H9 (cell line): ENCODE results near the gene AOC1. TPM values are rescaled to one million over a fixed set of nuclear protein-coding genes. Genes with fewer than 3 reads are reported as not detected.

Source experiments
- DNase-seq: peaks from one replicate; pipeline ENCODE4 v3.0.0-alpha.2; 2017
- H2AFZ ChIP-seq: one replicate; pipeline ENCODE4 v1.6.1; 2013; ENCODE audit warnings: mild to moderate bottlenecking, low read length, control low read depth, moderate library complexity
- H2AK5ac ChIP-seq: 2 replicates; pipeline ENCODE4 v1.6.1; 2013; ENCODE audit warnings: low read length, control low read depth, mixed read lengths; ENCODE audit not compliant: insufficient read length
- H2BK120ac ChIP-seq: one replicate; pipeline ENCODE4 v1.6.1; 2013; ENCODE audit warnings: low read depth, mild to moderate bottlenecking, low read length, control low read depth, inconsistent platforms; ENCODE audit not compliant: poor library complexity, severe bottlenecking
- H2BK12ac ChIP-seq: 2 replicates; pipeline ENCODE4 v1.6.1; 2013; ENCODE audit warnings: low read length, control low read depth, mixed read lengths, low read depth; ENCODE audit not compliant: insufficient read length
- H2BK15ac ChIP-seq: 2 replicates; pipeline ENCODE4 v1.6.1; 2013; ENCODE audit warnings: low read depth, low read length, control low read depth
- H2BK20ac ChIP-seq: one replicate; pipeline ENCODE4 v1.6.1; 2013; ENCODE audit warnings: low read depth, mild to moderate bottlenecking, low read length, control low read depth, inconsistent platforms; ENCODE audit not compliant: poor library complexity, severe bottlenecking
- H2BK5ac ChIP-seq: 2 replicates; pipeline ENCODE4 v1.6.1; 2013; ENCODE audit warnings: low read length, control low read depth, mixed read lengths; ENCODE audit not compliant: insufficient read length
- H3K14ac ChIP-seq: 2 replicates; pipeline ENCODE4 v1.6.1; 2013; ENCODE audit warnings: low read length, control low read depth; ENCODE audit not compliant: insufficient read depth
- H3K18ac ChIP-seq: 2 replicates; pipeline ENCODE4 v1.6.1; 2013; ENCODE audit warnings: low read depth, mild to moderate bottlenecking, mixed read lengths, low read length, control low read depth; ENCODE audit not compliant: insufficient read length
- H3K23ac ChIP-seq: 2 replicates; pipeline ENCODE4 v1.6.1; 2013; ENCODE audit warnings: low read length, control low read depth, mixed read lengths, low read depth; ENCODE audit not compliant: insufficient read length
- H3K23me2 ChIP-seq: 2 replicates; pipeline ENCODE4 v1.6.1; 2013; ENCODE audit warnings: low read depth, mild to moderate bottlenecking, mixed read lengths, low read length, control low read depth; ENCODE audit not compliant: insufficient read length, poor library complexity, severe bottlenecking
- H3K27ac ChIP-seq: 2 replicates; pipeline ENCODE4 v1.5.1; 2013; ENCODE audit warnings: low read length, control low read depth, mixed read lengths, low read depth; ENCODE audit not compliant: insufficient read length
- H3K27me3 ChIP-seq: 2 replicates; pipeline ENCODE4 v1.6.1; 2013; ENCODE audit warnings: low read length, control low read depth, inconsistent platforms; ENCODE audit not compliant: insufficient read depth
- H3K4ac ChIP-seq: 2 replicates; pipeline ENCODE4 v1.6.1; 2013; ENCODE audit warnings: low read depth, mild to moderate bottlenecking, control low read depth, inconsistent platforms, low read length, moderate library complexity
- H3K4me1 ChIP-seq: 2 replicates; pipeline ENCODE4 v1.6.1; 2013; ENCODE audit warnings: low read length, control low read depth, inconsistent platforms; ENCODE audit not compliant: insufficient read depth
- H3K4me2 ChIP-seq: 2 replicates; pipeline ENCODE4 v1.6.1; 2013; ENCODE audit warnings: low read length, control low read depth, mixed read lengths; ENCODE audit not compliant: insufficient read length, insufficient read depth
- H3K56ac ChIP-seq: 2 replicates; pipeline ENCODE4 v1.6.1; 2013; ENCODE audit warnings: low read depth, mild to moderate bottlenecking, mixed read lengths, low read length, control low read depth; ENCODE audit not compliant: insufficient read length
- H3K79me1 ChIP-seq: 2 replicates; pipeline ENCODE4 v1.6.1; 2013; ENCODE audit warnings: low read depth, mild to moderate bottlenecking, moderate library complexity, low read length, control low read depth, inconsistent platforms; ENCODE audit not compliant: insufficient read depth, poor library complexity, severe bottlenecking
- H3K79me2 ChIP-seq: 2 replicates; pipeline ENCODE4 v1.6.1; 2013; ENCODE audit warnings: low read length, control low read depth, inconsistent platforms; ENCODE audit not compliant: insufficient read depth
- H3K9ac ChIP-seq: 2 replicates; pipeline ENCODE4 v1.6.1; 2013; ENCODE audit warnings: low read length, control low read depth, mixed read lengths; ENCODE audit not compliant: insufficient read length; ENCODE audit errors: extremely low read depth
- H3K9me3 ChIP-seq: one replicate; pipeline ENCODE4 v1.6.1; 2013; ENCODE audit warnings: low read depth, low read length, inconsistent platforms; ENCODE audit not compliant: control insufficient read depth
- H3T11ph ChIP-seq: one replicate; pipeline ENCODE4 v1.6.1; 2013; ENCODE audit warnings: mild to moderate bottlenecking, low read length, control low read depth, inconsistent platforms
- H4K20me1 ChIP-seq: one replicate; pipeline ENCODE4 v1.6.1; 2013; ENCODE audit not compliant: control insufficient read depth, insufficient read length, insufficient read depth
- H4K5ac ChIP-seq: 2 replicates; pipeline ENCODE4 v1.6.1; 2013; ENCODE audit warnings: low read depth, mild to moderate bottlenecking, mixed read lengths, low read length, control low read depth; ENCODE audit not compliant: insufficient read length
- H4K8ac ChIP-seq: replicated peaks from 2 replicates; pipeline ENCODE4 v1.6.1; 2013; ENCODE audit warnings: low read length, control low read depth, mixed read lengths, low read depth; ENCODE audit not compliant: insufficient read length
- H4K91ac ChIP-seq: 2 replicates; pipeline ENCODE4 v1.6.1; 2013; ENCODE audit warnings: low read depth, mild to moderate bottlenecking, moderate library complexity, mixed read lengths, low read length, control low read depth; ENCODE audit not compliant: insufficient read length
- H3K27ac Mint-ChIP-seq, 3 experiments: 2 replicates in 2 of 3; 3 replicates in 1 of 3; pipeline ENCODE4 v1.8.0; 2020 to 2021; ENCODE audit warnings: mixed read lengths in 3 of 3, mild to moderate bottlenecking in 1 of 3, moderate library complexity in 1 of 3
- H3K27me3 Mint-ChIP-seq: 2 replicates; pipeline ENCODE4 v1.8.0; 2021; ENCODE audit warnings: low read depth, mild to moderate bottlenecking, moderate library complexity, mixed read lengths
- H3K36me3 Mint-ChIP-seq, 3 experiments: 2 replicates in 2 of 3; 3 replicates in 1 of 3; pipeline ENCODE4 v1.8.0; 2020 to 2021; ENCODE audit warnings: low read depth in 3 of 3, mixed read lengths in 3 of 3; ENCODE audit not compliant: insufficient read depth in 1 of 3
- H3K4me1 Mint-ChIP-seq, 2 experiments: 2 replicates each; pipeline ENCODE4 v1.8.0; 2020; ENCODE audit warnings: mixed read lengths in 2 of 2
- H3K4me3 Mint-ChIP-seq, 2 experiments: 2 replicates in 1 of 2; 3 replicates in 1 of 2; pipeline ENCODE4 v1.8.0; 2020 to 2021; ENCODE audit warnings: mild to moderate bottlenecking in 2 of 2, mixed read lengths in 2 of 2, moderate library complexity in 1 of 2
- H3K9me3 Mint-ChIP-seq, 2 experiments: 2 replicates in 1 of 2; 3 replicates in 1 of 2; pipeline ENCODE4 v1.8.0; 2020; ENCODE audit warnings: mild to moderate bottlenecking in 2 of 2, mixed read lengths in 2 of 2, moderate library complexity in 1 of 2
- CTCF ChIP-seq: fragments of 200-600 bp; sonication (generic); conservative IDR thresholded peaks from 3 replicates; pipeline ENCODE4 v1.8.0; 2021; ENCODE audit warnings: antibody characterized with exemption, mild to moderate bottlenecking
- WGBS: extraction: QIAGEN DNeasy Blood & Tissue Kit; methylation state at CpG from one replicate; pipeline ENCODE4 v1.1.7; 2013; ENCODE audit warnings: missing lambda C conversion rate, low lambda C conversion rate, mixed read lengths; ENCODE audit not compliant: insufficient read length; ENCODE audit errors: extremely low coverage; 5-methylcytosine and 5-hydroxymethylcytosine counted together
- total RNA-seq: library from RNA; stranded (reverse); gene quantifications from 2 replicates; pipeline ENCODE4 v1.2.1, GENCODE V29; 2021

AOC1 gene
- total RNA-seq, 1 experiment from 2014 or later: 0.28 TPM

DNA sequence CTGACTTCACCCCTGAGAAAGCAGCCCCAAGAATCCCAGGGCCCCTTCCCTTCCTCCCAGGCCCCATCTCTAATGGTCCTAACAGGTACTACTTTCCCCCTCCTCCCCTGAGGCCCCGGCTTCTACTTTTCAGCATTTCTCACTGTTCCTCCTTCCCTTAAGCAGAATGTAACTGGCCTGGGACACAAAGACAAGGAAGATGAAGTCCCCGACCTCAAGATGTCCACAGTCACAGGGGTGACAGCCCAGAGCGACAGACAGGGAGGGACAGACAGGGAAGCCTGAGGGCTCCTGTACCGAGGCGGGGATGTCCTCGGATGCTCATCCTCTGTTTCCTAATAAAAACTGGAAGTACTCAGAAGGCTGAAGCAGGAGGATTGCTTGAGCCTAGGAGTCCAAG lies 11.6 kb downstream of the AOC1 start:
- H2BK5ac ChIP-seq: no peak overlapping the region
- H4K5ac ChIP-seq: no peak overlapping the region
- no peak overlapping the region for H3K27ac Mint-ChIP-seq
- no peak overlapping the region for H3K18ac ChIP-seq
- H3K4me1 Mint-ChIP-seq: peaks cover 6 to 19% of the 10 kb centered on the region in 2 experiments; a peak in 3 of 4 replicates
- no peaks in the 10 kb centered on the region for H3K4me1 ChIP-seq
- peaks cover 24% of the 10 kb centered on the region for H3K27me3 Mint-ChIP-seq
- no peak overlapping the region for H3K4me2 ChIP-seq
- no peak for DNase-seq
- H3K79me1 ChIP-seq: no peaks in the 10 kb centered on the region
- H2AK5ac ChIP-seq: no peak overlapping the region
- no peaks in the 10 kb centered on the region for H3K9me3 ChIP-seq
- H2BK12ac ChIP-seq: no peak overlapping the region
- H3K79me2 ChIP-seq: no peaks in the 10 kb centered on the region
- TF ChIP-seq CTCF: no peak
- no peak overlapping the region for H3K56ac ChIP-seq
- H3T11ph ChIP-seq: no peak overlapping the region
- H3K9ac ChIP-seq: no peak overlapping the region
- H2BK120ac ChIP-seq: no peak overlapping the region
- peaks cover 0 to 6% (median 0%) of the 10 kb centered on the region in 3 experiments; a peak in 3 of 7 replicates for H3K36me3 Mint-ChIP-seq
- no peak overlapping the region for H3K4me3 Mint-ChIP-seq
- no peak overlapping the region for H3K4ac ChIP-seq
- H4K8ac ChIP-seq: no peak overlapping the region
- WGBS: no CpG with 5 or more reads among the region's 6 CpGs
- H3K23me2 ChIP-seq: no peaks in the 10 kb centered on the region
- H3K9me3 Mint-ChIP-seq: peaks cover 2 to 6% of the 10 kb centered on the region in 2 experiments; a peak in 3 of 5 replicates
- no peak overlapping the region for H2AFZ ChIP-seq
- no peak overlapping the region for H2BK15ac ChIP-seq
- H3K27me3 ChIP-seq: no peaks in the 10 kb centered on the region
- H4K20me1 ChIP-seq: no peaks in the 10 kb centered on the region
- H3K14ac ChIP-seq: no peak overlapping the region
- no peak overlapping the region for H4K91ac ChIP-seq
- no peak overlapping the region for H3K27ac ChIP-seq
- no peak overlapping the region for H3K23ac ChIP-seq
- no peak overlapping the region for H2BK20ac ChIP-seq
